Measurements from ENCODE around the gene CRNN.

The CRNN gene

GRCh38 chr1:152442765-152443164 is 28.7 kb upstream of the CRNN start:
- Histone ChIP-seq H3K9me3 (no peaks in the 10 kb centered on the region), H3K27me3 (ENCODE audit: low read depth) (no peaks in the 10 kb centered on the region), H3K36me3 (replicated peaks) (no peaks in the 10 kb centered on the region), H3K4me3 (no peak overlapping the region), H3K4me1 (no peaks in the 10 kb centered on the region)
- in situ Hi-C loops (cut with MboI; ENCODE audit: low sequenced_read_pairs), result loop anchor here (10.0 kb wide), 1 partner anchor 378 kb away; no protein-coding TSS in a partner anchor
- DNase-seq (ENCODE audit: low spot score in 2 of 2), result no peak

GRCh38 chr1:152442301-152442700 is 28.2 kb upstream of the CRNN start:
- no peaks in the 10 kb centered on the region for H3K9me3 ChIP-seq
- no peak for DNase-seq (ENCODE audit: low spot score in 2 of 2)
- in situ Hi-C loops (cut with MboI; ENCODE audit: low sequenced_read_pairs), result loop anchor here (10.0 kb wide), 1 partner anchor 378 kb away; no protein-coding TSS in a partner anchor

GRCh38 chr1:152441756-152442155 is 27.7 kb upstream of the CRNN start:
- in situ Hi-C loops (cut with MboI; ENCODE audit: low sequenced_read_pairs), result loop anchor here (10.0 kb wide), 1 partner anchor 377 kb away; no protein-coding TSS in a partner anchor
- H3K4me1 ChIP-seq, result no peaks in the 10 kb centered on the region
- DNase-seq (ENCODE audit: low spot score in 2 of 2), result no peak
- H3K9me3 ChIP-seq, result no peaks in the 10 kb centered on the region
- H3K4me3 ChIP-seq, result no peak overlapping the region
- H3K27me3 ChIP-seq (ENCODE audit: low read depth), result no peaks in the 10 kb centered on the region
- no peaks in the 10 kb centered on the region for H3K36me3 ChIP-seq (replicated peaks)

More at GRCh38 chr1:152442301-152442700, 28.2 kb upstream of the CRNN start:
- Histone ChIP-seq H3K27me3 (ENCODE audit: low read depth) (no peaks in the 10 kb centered on the region), H3K4me3 (no peak overlapping the region), H3K36me3 (replicated peaks) (no peaks in the 10 kb centered on the region), H3K4me1 (no peaks in the 10 kb centered on the region)

- Histone ChIP-seq H3K27me3 (ENCODE audit: low read depth) (no peaks in the 10 kb centered on the region), H3K36me3 (replicated peaks) (no peaks in the 10 kb centered on the region), H3K4me1 (no peaks in the 10 kb centered on the region), H3K4me3 (no peak overlapping the region), H3K9me3 (no peaks in the 10 kb centered on the region)
- DNase-seq (ENCODE audit: low spot score in 2 of 2), result peak; percentile 57 to 77
- in situ Hi-C loops (cut with MboI; ENCODE audit: low sequenced_read_pairs), result loop anchor here (10.0 kb wide), 1 partner anchor 376 kb away; no protein-coding TSS in a partner anchor
Observed at GRCh38 chr1:152440635-152441471, 26.8 kb upstream of the CRNN start.

GRCh38 chr1:152436593-152437496 is 22.8 kb upstream of the CRNN start:
- H3K27me3 ChIP-seq (ENCODE audit: low read depth), result no peaks in the 10 kb centered on the region
- in situ Hi-C loops (cut with MboI; ENCODE audit: low sequenced_read_pairs), result no loop called here
- no peak overlapping the region for H3K4me3 ChIP-seq
- H3K36me3 ChIP-seq (replicated peaks), result no peaks in the 10 kb centered on the region
- no peak for DNase-seq (ENCODE audit: low spot score in 2 of 2)
- no peaks in the 10 kb centered on the region for H3K4me1 ChIP-seq
- no peaks in the 10 kb centered on the region for H3K9me3 ChIP-seq

GRCh38 chr1:152427458-152427857 is 13.4 kb upstream of the CRNN start:
- Histone ChIP-seq H3K4me3 (no peak overlapping the region), H3K4me1 (no peaks in the 10 kb centered on the region), H3K27me3 (ENCODE audit: low read depth) (no peaks in the 10 kb centered on the region), H3K36me3 (replicated peaks) (no peaks in the 10 kb centered on the region), H3K9me3 (no peaks in the 10 kb centered on the region)
- in situ Hi-C loops (cut with MboI; ENCODE audit: low sequenced_read_pairs), result no loop called here
- no peak for DNase-seq (ENCODE audit: low spot score in 2 of 2)

GRCh38 chr1:152426731-152427130 is 12.7 kb upstream of the CRNN start:
- no peak for DNase-seq (ENCODE audit: low spot score in 2 of 2)

GRCh38 chr1:152419917-152420316 is 5.9 kb upstream of the CRNN start:
- Histone ChIP-seq H3K4me3 (no peak overlapping the region), H3K36me3 (replicated peaks) (no peaks in the 10 kb centered on the region)
- in situ Hi-C loops (cut with MboI; ENCODE audit: low sequenced_read_pairs), result no loop called here

More at GRCh38 chr1:152426731-152427130, 12.7 kb upstream of the CRNN start:
- no peaks in the 10 kb centered on the region for H3K4me1 ChIP-seq
- in situ Hi-C loops (cut with MboI; ENCODE audit: low sequenced_read_pairs), result no loop called here
- H3K4me3 ChIP-seq, result no peak overlapping the region
- no peaks in the 10 kb centered on the region for H3K36me3 ChIP-seq (replicated peaks)
- H3K27me3 ChIP-seq (ENCODE audit: low read depth), result no peaks in the 10 kb centered on the region
- H3K9me3 ChIP-seq, result no peaks in the 10 kb centered on the region

GRCh38 chr1:152415454-152416227 is 1.6 kb upstream of the CRNN start:
- no peaks in the 10 kb centered on the region for H3K36me3 ChIP-seq (replicated peaks)
- no peaks in the 10 kb centered on the region for H3K9me3 ChIP-seq
- in situ Hi-C loops (cut with MboI; ENCODE audit: low sequenced_read_pairs), result no loop called here
- H3K27me3 ChIP-seq (ENCODE audit: low read depth), result no peaks in the 10 kb centered on the region
- DNase-seq (ENCODE audit: low spot score in 2 of 2), result no peak
- H3K4me3 ChIP-seq, result no peak overlapping the region
- H3K4me1 ChIP-seq, result no peaks in the 10 kb centered on the region

More at GRCh38 chr1:152419917-152420316, 5.9 kb upstream of the CRNN start:
- Histone ChIP-seq H3K9me3 (no peaks in the 10 kb centered on the region), H3K27me3 (ENCODE audit: low read depth) (no peaks in the 10 kb centered on the region), H3K4me1 (no peaks in the 10 kb centered on the region)
- DNase-seq (ENCODE audit: low spot score in 2 of 2), result no peak

GRCh38 chr1:152412756-152413155 is 1.3 kb downstream of the CRNN start:
- no peaks in the 10 kb centered on the region for H3K27me3 ChIP-seq (ENCODE audit: low read depth)
- H3K36me3 ChIP-seq (replicated peaks), result no peaks in the 10 kb centered on the region
- no peak for DNase-seq (ENCODE audit: low spot score in 2 of 2)
- no peaks in the 10 kb centered on the region for H3K9me3 ChIP-seq
- no peak overlapping the region for H3K4me3 ChIP-seq
- in situ Hi-C loops (cut with MboI; ENCODE audit: low sequenced_read_pairs), result no loop called here
- H3K4me1 ChIP-seq, result no peaks in the 10 kb centered on the region

GRCh38 chr1:152411134-152411533 is 2.9 kb downstream of the CRNN start:
- no peaks in the 10 kb centered on the region for H3K9me3 ChIP-seq
- H3K4me3 ChIP-seq, result no peak overlapping the region
- in situ Hi-C loops (cut with MboI; ENCODE audit: low sequenced_read_pairs), result no loop called here
- H3K36me3 ChIP-seq (replicated peaks), result no peaks in the 10 kb centered on the region
- peaks cover 3% of the 10 kb centered on the region; the same call in 1 of the 2 replicates for H3K27me3 ChIP-seq (ENCODE audit: low read depth)
- no peaks in the 10 kb centered on the region for H3K4me1 ChIP-seq
- no peak for DNase-seq (ENCODE audit: low spot score in 2 of 2)

- Histone ChIP-seq H3K36me3 (replicated peaks) (no peaks in the 10 kb centered on the region), H3K9me3 (no peaks in the 10 kb centered on the region), H3K27me3 (ENCODE audit: low read depth) (peaks cover 3% of the 10 kb centered on the region; the same call in 1 of the 2 replicates), H3K4me3 (no peak overlapping the region), H3K4me1 (no peaks in the 10 kb centered on the region)
- no peak for DNase-seq (ENCODE audit: low spot score in 2 of 2)
- in situ Hi-C loops (cut with MboI; ENCODE audit: low sequenced_read_pairs), result no loop called here
Observed at GRCh38 chr1:152410599-152410998, 3.5 kb downstream of the CRNN start.

- Histone ChIP-seq H3K4me1 (no peaks in the 10 kb centered on the region), H3K9me3 (no peaks in the 10 kb centered on the region), H3K4me3 (no peak overlapping the region), H3K27me3 (ENCODE audit: low read depth) (peaks cover 3% of the 10 kb centered on the region; the same call in 1 of the 2 replicates), H3K36me3 (replicated peaks) (no peaks in the 10 kb centered on the region)
- in situ Hi-C loops (cut with MboI; ENCODE audit: low sequenced_read_pairs), result no loop called here
- no peak for DNase-seq (ENCODE audit: low spot score in 2 of 2)
Observed at GRCh38 chr1:152410028-152410427, 4.0 kb downstream of the CRNN start.

All from HAP-1 (cell line).